GM19397 (cell line): ENCODE results near the gene ADAM15.
A peak's percentile ranks its signal among the peaks of the same experiment; 100 is the strongest.

Source experiments
- ATAC-seq: cut with Tn5 transposase; IDR thresholded peaks from one replicate; pipeline ENCODE4 v1.9.1; 2021; ENCODE audit warnings: mild to moderate bottlenecking, moderate library complexity; ENCODE audit not compliant: unreplicated experiment

Gene ADAM15

GRCh38 chr1:155049651-155050559 is 1.2 kb upstream of the ADAM15 start:
- no peak for ATAC-seq

GRCh38 chr1:155051342-155051776 is 243 bp downstream of the ADAM15 start:
- no peak for ATAC-seq

- no peak for ATAC-seq
Observed at GRCh38 chr1:155051777-155052398, 772 bp downstream of the ADAM15 start.

GRCh38 chr1:155052439-155053395 is 1.6 kb downstream of the ADAM15 start:
- ATAC-seq: no peak

- ATAC-seq: no peak
Observed at GRCh38 chr1:155053531-155054105, 2.5 kb downstream of the ADAM15 start.

- ATAC-seq: no peak
Observed at GRCh38 chr1:155057104-155057503, 6.0 kb downstream of the ADAM15 start.

- ATAC-seq: no peak
Observed at GRCh38 chr1:155057788-155058211, 6.7 kb downstream of the ADAM15 start.

GRCh38 chr1:155060736-155061135 is 9.6 kb downstream of the ADAM15 start:
- no peak for ATAC-seq

GRCh38 chr1:155061381-155062150 is 10.4 kb downstream of the ADAM15 start:
- ATAC-seq: peak; percentile 41

- ATAC-seq: no peak
Observed at GRCh38 chr1:155062151-155062686, 11.1 kb downstream of the ADAM15 start.

GRCh38 chr1:155062702-155063411 is 11.7 kb downstream of the ADAM15 start:
- no peak for ATAC-seq

- peak; percentile 56 for ATAC-seq
Observed at GRCh38 chr1:155063550-155064110, 12.5 kb downstream of the ADAM15 start, which contains the start of gene EFNA4. Gene EFNA4, plus strand, starts transcription at chr1:155063740. Its CDS starts 84 bp downstream, at chr1:155063824.

- ATAC-seq: no peak
Observed at GRCh38 chr1:155064111-155064831, 13.2 kb downstream of the ADAM15 start.

- ATAC-seq: no peak
Observed at GRCh38 chr1:155064832-155065429, 13.8 kb downstream of the ADAM15 start.

GRCh38 chr1:155066777-155067176 is 15.7 kb downstream of the ADAM15 start:
- no peak for ATAC-seq

- ATAC-seq: no peak
Observed at GRCh38 chr1:155068599-155068998, 17.5 kb downstream of the ADAM15 start.

GRCh38 chr1:155069551-155070157 is 18.5 kb downstream of the ADAM15 start:
- no peak for ATAC-seq
